GM19043 (cell line): ENCODE data around the gene KCTD3.
A peak's percentile ranks its signal among the peaks of the same experiment; 100 is the strongest.

Source experiments
- ATAC-seq: cut with Tn5 transposase; IDR thresholded peaks from one replicate; pipeline ENCODE4 v1.9.1; 2021; ENCODE audit warnings: low read depth; ENCODE audit not compliant: unreplicated experiment

The KCTD3 gene

DNA sequence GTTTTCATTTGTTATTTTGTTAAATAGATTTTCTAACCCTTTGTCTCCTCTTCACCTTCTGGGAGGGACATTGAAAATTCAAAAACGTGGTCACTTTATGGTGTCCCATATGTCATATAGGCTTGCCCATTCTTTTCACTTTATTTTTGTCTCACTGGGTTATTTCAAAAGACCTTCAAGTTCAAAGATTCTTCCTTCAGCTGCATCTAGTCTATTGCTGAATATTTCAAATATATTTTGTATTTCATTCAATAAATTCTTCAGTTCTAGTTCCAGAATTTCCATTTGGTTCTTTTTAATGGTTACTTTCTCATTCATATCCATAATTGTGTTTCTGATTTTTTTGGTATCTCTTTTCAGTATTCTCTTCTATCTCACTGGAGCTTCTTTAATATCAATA, 11.6 kb upstream of the KCTD3 start:
- no peak for ATAC-seq

- no peak for ATAC-seq
Observed at GRCh38 chr1:215556996-215557395, 10.1 kb upstream of the KCTD3 start.

DNA sequence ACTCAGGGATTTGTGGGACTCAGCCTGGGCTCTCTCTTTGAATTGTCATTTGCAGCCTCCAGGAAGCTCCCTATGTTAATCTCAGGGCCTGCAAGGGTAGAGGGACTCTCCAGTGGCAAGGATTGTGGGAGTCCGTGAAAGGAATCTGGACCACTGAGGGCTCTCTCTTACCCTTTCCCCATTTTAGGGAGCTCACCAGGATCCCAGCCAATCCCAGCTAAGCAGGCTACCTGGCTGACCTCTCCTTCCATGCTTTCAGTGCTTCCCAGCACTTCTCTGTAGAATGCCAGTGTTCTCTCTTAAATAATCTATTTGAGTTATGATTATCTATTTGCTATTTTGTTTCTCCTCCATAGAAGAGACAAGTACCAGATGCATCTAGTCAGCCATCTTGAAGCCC, 9.6 kb upstream of the KCTD3 start:
- no peak for ATAC-seq

- no peak for ATAC-seq
Observed at GRCh38 chr1:215557992-215558626, 9.0 kb upstream of the KCTD3 start.

DNA sequence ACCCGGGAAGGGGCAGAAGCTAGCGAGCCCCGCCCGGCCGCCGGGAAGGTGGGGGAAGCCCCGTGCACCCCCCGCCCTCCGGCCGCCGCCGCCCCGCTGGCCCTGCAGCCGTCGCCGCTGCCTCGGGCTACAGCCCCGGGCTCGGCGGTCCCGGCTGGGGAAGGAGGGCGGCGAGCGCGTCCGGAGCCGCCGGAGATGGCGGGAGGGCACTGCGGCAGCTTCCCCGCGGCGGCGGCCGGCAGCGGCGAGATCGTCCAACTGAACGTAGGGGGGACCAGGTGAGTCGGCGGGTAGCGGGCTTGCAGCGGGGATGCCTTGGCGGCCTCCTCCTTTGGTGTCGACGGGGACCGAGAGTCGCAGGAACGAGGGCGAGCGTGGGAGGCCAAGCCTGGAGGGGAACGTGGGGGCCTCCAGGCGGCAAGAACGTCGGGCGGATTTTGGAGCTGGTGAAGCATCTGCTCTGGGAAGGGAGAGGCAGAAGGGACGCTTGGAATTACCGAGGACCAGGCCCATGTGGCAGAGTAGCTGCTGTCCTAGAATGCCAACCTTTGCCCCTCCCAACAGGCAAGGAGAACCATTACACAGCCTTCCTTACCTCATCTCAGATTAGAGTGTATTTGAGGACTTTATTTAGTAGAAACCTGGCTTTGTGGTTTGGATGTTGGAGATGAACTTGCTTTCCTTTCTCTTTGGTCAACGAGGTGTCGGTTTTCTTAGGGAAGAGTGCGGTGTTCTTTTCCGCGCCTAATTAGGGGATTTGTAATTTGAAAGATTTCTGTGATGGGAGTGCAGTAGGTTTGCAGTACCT, 591 bp downstream of the KCTD3 start:
- peak; percentile 46 for ATAC-seq

GRCh38 chr1:215568299-215568692, 1.2 kb downstream of the KCTD3 start:
- ATAC-seq: no peak

DNA sequence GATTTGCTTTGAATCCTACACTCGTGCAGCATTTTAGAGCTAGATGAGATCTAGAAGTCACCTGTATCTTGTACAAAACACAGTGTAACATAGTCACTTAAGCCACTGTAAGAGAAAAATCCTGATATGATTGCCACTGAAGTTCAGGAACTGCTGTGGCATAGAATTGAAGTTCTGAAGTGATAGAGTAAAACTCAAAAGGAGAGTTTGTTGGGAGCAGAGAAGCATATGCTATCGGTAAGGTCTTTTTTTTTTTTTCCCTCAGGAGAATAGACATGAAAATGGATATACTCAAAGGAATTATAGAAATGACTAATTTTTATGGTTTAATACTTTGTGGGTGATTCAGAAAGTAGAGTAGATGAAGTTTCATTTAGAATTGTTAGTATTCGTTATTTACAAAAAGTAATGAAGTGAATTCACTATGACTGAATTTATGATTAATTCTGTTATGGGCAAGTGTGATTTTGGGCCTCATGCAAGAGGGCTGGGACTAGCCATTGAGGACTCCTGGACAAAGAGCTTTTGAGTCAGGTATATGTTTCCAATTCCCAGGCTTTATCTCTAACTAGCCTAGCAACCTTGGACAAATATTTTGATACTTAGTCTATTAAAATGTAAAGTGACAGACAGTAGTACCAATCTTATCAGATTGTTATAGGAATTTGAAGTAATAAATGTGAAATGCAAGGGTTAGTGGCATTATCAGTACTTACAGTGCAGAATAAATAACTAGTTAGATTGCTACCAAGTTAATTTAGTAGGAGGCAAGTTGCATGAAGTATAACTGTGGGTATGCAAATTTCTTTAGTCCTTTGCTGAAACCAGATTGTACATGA, 3.1 kb downstream of the KCTD3 start:
- ATAC-seq: no peak

GRCh38 chr1:215581896-215582295, 14.8 kb downstream of the KCTD3 start:
- no peak for ATAC-seq

- no peak for ATAC-seq
Observed at GRCh38 chr1:215583185-215583749, 16.2 kb downstream of the KCTD3 start.

- ATAC-seq: peak; percentile 49
Observed at GRCh38 chr1:215584389-215584788, 17.3 kb downstream of the KCTD3 start.

DNA sequence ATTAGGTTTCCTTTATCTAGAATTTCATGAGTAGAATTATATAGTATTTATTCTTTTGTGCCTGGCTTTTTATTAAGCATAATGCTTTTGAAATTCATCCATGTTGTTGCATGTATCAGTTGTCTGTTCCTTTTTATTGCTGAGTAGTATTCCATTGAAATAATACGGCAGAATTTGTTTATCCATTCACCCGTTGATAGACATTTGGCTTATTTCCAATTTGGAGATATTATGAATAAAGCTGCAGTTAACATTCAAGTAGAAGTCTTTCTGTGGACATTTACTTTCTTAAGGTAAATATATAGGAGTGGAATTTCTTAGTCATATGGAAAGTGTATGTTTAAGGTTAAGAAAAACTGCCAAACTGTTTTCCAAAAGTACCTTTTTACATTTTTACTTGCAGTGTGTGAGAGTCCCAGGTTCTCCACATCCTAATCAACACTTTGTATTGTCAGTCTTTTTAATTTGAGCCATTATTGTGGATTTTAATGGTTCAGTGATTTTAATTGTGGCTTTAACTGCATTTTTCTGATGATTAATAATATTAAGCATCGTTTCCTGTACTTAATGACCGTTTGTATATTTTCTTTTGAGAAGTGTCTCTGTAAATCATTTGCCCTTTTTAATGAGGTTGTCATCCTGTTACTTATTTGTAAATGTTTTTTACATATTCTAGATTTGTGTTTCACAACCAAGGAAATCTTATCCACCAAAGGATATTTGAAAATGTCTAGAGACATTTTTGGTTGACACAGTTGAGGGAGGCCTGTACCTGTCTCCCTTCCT, 22.7 kb downstream of the KCTD3 start:
- no peak for ATAC-seq

DNA sequence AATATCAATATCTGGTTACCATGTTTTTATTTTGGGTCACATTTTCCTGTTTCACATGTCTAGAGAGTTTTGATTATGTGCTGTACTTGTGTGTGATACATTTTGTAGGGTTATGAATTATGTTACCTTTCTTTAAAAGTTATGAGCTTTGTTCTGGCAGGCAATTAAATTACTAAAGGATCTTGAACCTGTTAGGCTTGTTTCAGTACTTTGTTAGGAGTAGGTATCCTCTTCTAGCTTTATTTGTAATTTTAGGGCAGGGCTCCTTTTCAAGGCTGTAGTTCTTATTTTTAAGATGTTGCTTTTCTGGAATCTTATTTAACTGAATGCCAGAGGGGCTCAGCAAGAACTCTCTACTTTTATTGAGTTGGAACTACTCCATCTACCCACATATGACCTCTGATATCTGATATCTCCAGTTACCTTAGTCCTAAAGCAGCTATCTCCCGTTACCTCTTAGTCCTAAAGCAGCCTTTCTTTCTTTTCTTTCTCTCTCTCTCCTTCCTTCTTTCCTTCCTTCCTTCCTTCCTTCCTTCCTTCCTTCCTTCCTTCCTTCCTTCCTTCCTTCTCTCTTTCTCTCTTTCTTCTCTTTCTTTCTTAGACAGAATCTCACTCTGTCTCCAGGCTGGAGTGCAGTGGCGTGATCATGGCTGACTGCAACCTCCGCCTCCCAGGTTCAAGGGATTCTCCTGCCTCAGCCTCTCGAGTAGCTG, 23.8 kb downstream of the KCTD3 start:
- no peak for ATAC-seq

- ATAC-seq: no peak
Observed at GRCh38 chr1:215594640-215595039, 27.5 kb downstream of the KCTD3 start.

DNA sequence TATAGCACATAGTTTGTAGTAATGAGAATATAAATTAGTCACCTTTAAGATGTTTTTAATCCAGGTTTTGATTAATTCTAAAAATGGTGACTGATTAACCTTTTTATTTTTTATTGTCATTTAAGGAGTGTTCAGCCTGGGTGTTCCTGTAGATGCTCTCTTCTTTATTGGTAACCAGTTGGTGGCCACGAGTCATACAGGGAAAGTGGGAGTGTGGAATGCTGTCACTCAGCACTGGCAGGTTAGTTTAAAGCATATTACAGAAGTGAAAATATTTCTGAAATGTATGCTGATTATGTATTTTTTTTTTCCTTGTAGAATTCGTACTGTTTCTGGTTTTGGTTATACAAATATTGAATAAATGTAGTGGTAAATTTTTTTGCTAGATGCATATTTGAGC, 28.1 kb downstream of the KCTD3 start:
- no peak for ATAC-seq

GRCh38 chr1:215597961-215598360, 30.9 kb downstream of the KCTD3 start:
- no peak for ATAC-seq

- ATAC-seq: no peak
Observed at GRCh38 chr1:215599418-215600074, 32.4 kb downstream of the KCTD3 start.

GRCh38 chr1:215600258-215600792, 33.2 kb downstream of the KCTD3 start:
- ATAC-seq: no peak

- ATAC-seq: no peak
Observed at GRCh38 chr1:215600867-215601266, 33.8 kb downstream of the KCTD3 start.

DNA sequence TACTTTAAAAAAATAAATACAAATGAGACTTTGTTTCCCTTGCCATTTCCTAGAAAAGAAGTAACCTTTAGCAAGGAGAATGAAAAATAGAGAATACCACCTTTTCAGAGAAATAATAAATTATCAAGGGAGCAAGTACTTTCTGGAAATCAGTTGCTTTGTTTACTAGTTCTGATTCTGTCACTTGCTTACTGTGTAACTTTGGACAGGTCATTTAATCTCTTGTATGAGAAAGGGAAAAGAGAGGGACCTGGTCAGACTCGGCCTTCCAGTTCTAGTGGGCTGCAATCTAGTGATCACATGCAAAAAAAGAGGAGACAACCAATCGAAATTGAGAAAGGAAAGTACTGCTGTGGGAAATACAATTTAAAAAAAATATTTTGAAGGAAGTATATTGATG, 34.2 kb downstream of the KCTD3 start:
- ATAC-seq: no peak
